Neural cell (in vitro differentiated cells): ENCODE results near the gene DGCR8.

ENCODE experiments used
- CTCF ChIP-seq: fragments of 450-650 bp; IDR thresholded peaks from 2 replicates; pipeline ENCODE4 v1.5.1; 2014; ENCODE audit warnings: antibody characterized with exemption, mild to moderate bottlenecking, moderate library complexity; ENCODE audit not compliant: poor library complexity, severe bottlenecking
- EZH2 ChIP-seq: fragments of 200-600, 300-800 bp; shearing (Covaris generic), sonication (generic); IDR thresholded peaks from 2 replicates; pipeline ENCODE4 v1.6.1; 2014; ENCODE audit warnings: antibody characterized with exemption, low read length, borderline replicate concordance, mild to moderate bottlenecking; ENCODE audit not compliant: insufficient read depth, poor library complexity, severe bottlenecking
- MXI1 ChIP-seq: fragments of 450-650 bp; conservative IDR thresholded peaks from 2 replicates; pipeline ENCODE4 v1.6.1; 2014; ENCODE audit warnings: antibody characterized with exemption, mild to moderate bottlenecking; ENCODE audit not compliant: poor library complexity, severe bottlenecking
- SMC3 ChIP-seq: fragments of 450-650 bp; conservative IDR thresholded peaks from 2 replicates; pipeline ENCODE4 v1.6.1; 2014; ENCODE audit warnings: antibody characterized with exemption, mild to moderate bottlenecking, moderate library complexity; ENCODE audit not compliant: poor library complexity

- TF ChIP-seq EZH2 (no peak), CTCF (no peak), MXI1 (no peak), SMC3 (no peak)
Measured at GRCh38 chr22:20155330-20156041, 75.4 kb downstream of the DGCR8 start.
